ENCODE measurements around the gene RPIA. TPM values are rescaled to one million over a fixed set of nuclear protein-coding genes. Genes with fewer than 3 reads are reported as not detected.

The RPIA gene
- total and polyA plus RNA-seq, 2 of the 13 experiments (the other 11 are each of a cell fraction or from before 2014, with no cell fraction given) = 13.3 to 23.9 TPM

GRCh38 chr2:88751768-88752167 lies 60.3 kb downstream of the RPIA start:
- Histone ChIP-seq H3K36me3 (replicated peaks in 1 of 2; ENCODE audit: control insufficient read depth in 1 of 2, insufficient read depth in 2 of 2, low read length in 2 of 2) (peaks cover 10 to 51% of the 10 kb centered on the region in 2 experiments), H3K4me3 (replicated peaks in 1 of 3; ENCODE audit: insufficient read depth in 1 of 3, low read depth in 2 of 3, low read length in 3 of 3) (no peak overlapping the region), H3K27ac (ENCODE audit: extremely low read length, insufficient read depth, low read length) (no peak overlapping the region), H3K79me2 (ENCODE audit: insufficient read depth, low read length) (no peaks in the 10 kb centered on the region), H3K4me1 (ENCODE audit: insufficient read depth, low read length) (no peaks in the 10 kb centered on the region), H2AFZ (ENCODE audit: low read length) (no peak overlapping the region), H3K27me3 (ENCODE audit: control insufficient read depth in 1 of 2, insufficient read depth in 2 of 2, low read length in 2 of 2) (no peaks in the 10 kb centered on the region), H3K9ac (ENCODE audit: insufficient read depth, low read depth, low read length) (no peak overlapping the region), H4K20me1 (ENCODE audit: insufficient read depth, low read length) (no peaks in the 10 kb centered on the region), H3K4me2 (ENCODE audit: low read depth, low read length) (no peak overlapping the region), H3K9me3 (ENCODE audit: low read length) (no peaks in the 10 kb centered on the region)
- no peak for FAIRE-seq
- ATAC-seq = no peak
- CTCF ChIA-PET (ENCODE audit: low intra/inter-chr PET ratio, low total read pairs) = no interaction called here
- POLR2A ChIA-PET = no interaction called here
- BruUV-seq (replicated peaks) = no TSS peak
- intact Hi-C loops (cut with micrococcal nuclease; ENCODE audit: unreplicated experiment) = no loop called here
- WGBS (ENCODE audit: low lambda C conversion rate) = 99% methylated on average over 3 of the region's 3 CpGs
- no peak for DNase-seq (ENCODE audit: low spot score)
- in situ Hi-C loops (cut with HindIII; ENCODE audit: extremely low pct_ligation_motif_present, low pct_unique_long_range_greater_than_20kb) = no loop called here
- TF ChIP-seq KAT7 (CRISPR knock-in tag; IDR thresholded peaks at IDR 0.05; ENCODE audit: borderline replicate concordance) = no peak
- no peak for TF ChIP-seq ZMAT5 (CRISPR knock-in tag; IDR thresholded peaks at IDR 0.05; ENCODE audit: borderline replicate concordance, low read depth)
- TF ChIP-seq ZFP62 (CRISPR knock-in tag; IDR thresholded peaks at IDR 0.05) = no peak
- no peak for TF ChIP-seq DMAP1 (CRISPR knock-in tag; IDR thresholded peaks at IDR 0.05)
- TF ChIP-seq ZSCAN9 (CRISPR knock-in tag; IDR thresholded peaks at IDR 0.05; ENCODE audit: borderline replicate concordance) = no peak
- no peak for TF ChIP-seq ZFP82 (CRISPR knock-in tag; IDR thresholded peaks at IDR 0.05; ENCODE audit: borderline replicate concordance)
- TF ChIP-seq NFYB (CRISPR knock-in tag; IDR thresholded peaks at IDR 0.05) = no peak
- no peak for TF ChIP-seq ZMYM4 (CRISPR knock-in tag; IDR thresholded peaks at IDR 0.05)
- no peak for TF ChIP-seq ZBTB46 (CRISPR knock-in tag; IDR thresholded peaks at IDR 0.05; ENCODE audit: borderline replicate concordance)
- no peak for TF ChIP-seq PTBP1 (IDR thresholded peaks at IDR 0.05; ENCODE audit: low read depth, low read length, poor library complexity, severe bottlenecking)
- TF ChIP-seq TSC22D2 (CRISPR knock-in tag; IDR thresholded peaks at IDR 0.05; ENCODE audit: borderline replicate concordance) = no peak
- no peak for TF ChIP-seq HIVEP1 (CRISPR knock-in tag; IDR thresholded peaks at IDR 0.05)
- TF ChIP-seq THAP9 (CRISPR knock-in tag; IDR thresholded peaks at IDR 0.05; ENCODE audit: borderline replicate concordance) = no peak

Data from HepG2 (cell line).